HG03457 (cell line): ENCODE data around the gene C11orf87.

Experiments
- ATAC-seq: cut with Tn5 transposase; IDR thresholded peaks from one replicate; pipeline ENCODE4 v1.9.1; 2021; ENCODE audit warnings: moderate number of reproducible peaks; ENCODE audit not compliant: unreplicated experiment

Gene C11orf87

GRCh38 chr11:109421981-109422869 is at the start of gene C11orf87:
Gene C11orf87 (plus strand): TSS chr11:109422190. CDS start chr11:109423634, 1,444 bp downstream.
- ATAC-seq: no peak

DNA sequence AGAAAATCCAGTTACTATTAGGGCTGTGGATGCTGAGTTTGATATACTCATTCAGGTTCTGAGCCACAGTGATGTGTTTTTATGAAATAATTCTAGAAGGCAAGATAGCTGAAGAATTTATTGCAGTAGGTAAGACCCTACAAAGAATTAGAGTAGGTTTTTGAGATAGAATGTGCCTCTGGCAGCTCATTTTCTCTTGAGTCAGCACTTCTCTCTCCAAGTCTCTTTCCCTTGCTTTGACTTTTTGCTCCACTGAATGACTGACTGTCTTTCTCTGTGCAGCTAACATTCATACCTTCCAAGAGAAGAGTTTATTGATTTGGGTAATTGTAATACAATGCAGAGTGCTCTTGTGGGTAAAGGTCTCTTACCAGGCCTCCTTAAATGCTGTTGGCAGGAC is 48.0 kb upstream of the C11orf87 start:
- no peak for ATAC-seq

DNA sequence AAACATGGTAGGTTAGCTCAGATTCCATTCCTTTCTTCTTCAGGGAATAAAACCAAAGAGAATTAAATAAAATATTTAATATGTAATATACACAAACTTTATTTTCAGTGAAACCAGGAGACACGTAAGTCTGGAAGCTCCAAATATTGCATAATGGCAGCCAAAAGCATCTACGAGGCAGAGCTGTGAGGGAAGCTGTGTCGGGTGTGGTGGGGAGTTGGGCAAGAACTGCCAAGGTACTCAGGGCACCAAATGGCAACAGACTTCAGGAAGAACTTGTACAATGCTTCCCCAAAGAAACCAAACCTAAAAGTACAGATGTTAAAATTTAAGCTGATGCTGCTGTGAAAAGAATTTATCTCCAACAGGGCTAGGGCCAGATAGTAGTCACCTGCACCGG is 47.5 kb upstream of the C11orf87 start:
- no peak for ATAC-seq

- no peak for ATAC-seq
Measured at GRCh38 chr11:109377039-109377742, 44.8 kb upstream of the C11orf87 start.

- no peak for ATAC-seq
Measured at GRCh38 chr11:109378034-109378433, 44.0 kb upstream of the C11orf87 start.

DNA sequence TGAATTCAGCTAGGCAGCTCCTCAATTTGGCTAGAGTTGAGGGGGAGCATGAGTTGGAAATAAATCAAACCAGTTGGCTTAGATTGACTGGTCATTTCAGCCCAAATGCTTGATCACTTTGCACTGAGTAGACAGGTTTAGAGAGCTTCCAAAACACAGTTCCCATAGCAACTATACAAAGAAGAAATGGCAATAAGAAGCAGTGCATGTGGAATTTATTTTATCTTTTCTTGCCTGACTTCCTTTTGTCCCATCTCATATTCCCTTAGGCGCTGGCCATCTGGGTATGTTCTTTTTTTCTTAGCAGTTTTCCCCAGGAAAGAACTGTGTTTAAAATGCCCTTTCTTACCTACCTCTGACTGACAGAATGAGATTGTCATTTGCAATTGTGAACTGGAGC is 38.7 kb upstream of the C11orf87 start:
- no peak for ATAC-seq

GRCh38 chr11:109384873-109385272 is 37.1 kb upstream of the C11orf87 start:
- no peak for ATAC-seq

- ATAC-seq: no peak
Measured at GRCh38 chr11:109388982-109389381, 33.0 kb upstream of the C11orf87 start.

- no peak for ATAC-seq
Measured at GRCh38 chr11:109390752-109391151, 31.2 kb upstream of the C11orf87 start.

GRCh38 chr11:109401545-109401944 is 20.4 kb upstream of the C11orf87 start:
- no peak for ATAC-seq

DNA sequence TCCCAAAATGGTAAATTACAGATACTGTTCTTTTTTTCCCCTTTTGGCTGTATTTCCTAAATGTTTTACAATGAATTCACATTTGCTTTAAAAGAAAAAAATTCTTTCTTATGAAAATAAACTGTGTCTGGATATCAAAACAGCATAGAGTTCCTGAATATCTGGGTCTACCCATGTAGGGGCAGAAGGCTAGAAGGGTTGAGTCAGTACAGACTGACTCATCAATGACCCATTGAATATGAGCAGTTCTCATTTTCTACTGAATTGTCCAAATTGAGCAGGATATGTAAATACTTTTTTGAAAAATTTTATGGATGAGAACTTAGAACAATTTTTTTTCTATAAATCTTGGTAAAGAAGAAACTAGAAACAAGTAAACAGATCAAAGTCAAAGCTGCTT is 16.3 kb upstream of the C11orf87 start:
- ATAC-seq: no peak

DNA sequence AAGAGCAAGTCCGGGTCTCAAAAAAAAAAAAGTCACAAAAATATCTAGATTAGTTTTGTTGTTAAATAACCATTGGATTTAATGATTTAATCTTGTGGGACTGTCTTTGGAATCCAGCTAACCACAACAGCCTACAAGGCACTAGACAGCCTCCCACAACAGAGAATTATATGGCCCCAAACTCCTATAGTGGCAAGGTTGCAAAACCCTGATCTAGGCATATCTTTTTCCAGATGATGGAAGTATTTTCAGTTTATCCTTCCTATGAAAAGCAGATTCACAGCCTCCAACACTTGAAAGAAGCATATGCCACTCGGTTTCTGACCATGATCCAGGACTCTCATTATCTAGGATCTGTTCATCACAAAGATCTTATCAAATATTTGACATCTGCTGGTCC is 5.4 kb upstream of the C11orf87 start:
- no peak for ATAC-seq

DNA sequence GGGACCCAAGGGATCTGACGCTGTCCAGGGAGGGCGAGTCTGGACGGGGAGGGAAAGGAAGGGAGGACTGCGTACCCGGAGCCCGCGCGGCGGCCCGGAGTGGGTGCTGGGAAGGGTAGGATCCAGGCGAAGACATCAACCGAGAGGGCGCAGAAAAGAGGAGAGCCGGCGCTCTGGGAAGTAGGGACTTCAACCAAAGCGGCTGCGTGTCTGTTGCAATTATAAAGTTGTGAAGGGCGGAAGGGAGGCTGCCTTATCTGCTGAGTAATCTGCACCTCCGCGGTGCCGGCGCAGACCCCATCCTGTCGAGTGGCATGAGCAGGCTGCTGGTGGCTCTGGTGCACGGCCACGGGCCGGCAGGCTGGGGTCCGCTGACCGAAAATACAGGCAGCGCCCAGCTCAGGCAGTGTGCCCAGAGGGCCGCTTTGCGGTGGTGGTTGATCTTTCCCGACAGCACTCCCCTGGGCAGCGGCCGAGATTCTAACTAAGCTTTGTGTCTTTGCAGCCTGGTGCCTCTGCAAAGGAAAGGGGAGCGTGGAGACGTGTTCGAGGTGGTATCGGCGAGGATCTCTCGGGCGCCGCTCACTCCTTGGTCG is 978 bp downstream of the C11orf87 start:
- no peak for ATAC-seq

DNA sequence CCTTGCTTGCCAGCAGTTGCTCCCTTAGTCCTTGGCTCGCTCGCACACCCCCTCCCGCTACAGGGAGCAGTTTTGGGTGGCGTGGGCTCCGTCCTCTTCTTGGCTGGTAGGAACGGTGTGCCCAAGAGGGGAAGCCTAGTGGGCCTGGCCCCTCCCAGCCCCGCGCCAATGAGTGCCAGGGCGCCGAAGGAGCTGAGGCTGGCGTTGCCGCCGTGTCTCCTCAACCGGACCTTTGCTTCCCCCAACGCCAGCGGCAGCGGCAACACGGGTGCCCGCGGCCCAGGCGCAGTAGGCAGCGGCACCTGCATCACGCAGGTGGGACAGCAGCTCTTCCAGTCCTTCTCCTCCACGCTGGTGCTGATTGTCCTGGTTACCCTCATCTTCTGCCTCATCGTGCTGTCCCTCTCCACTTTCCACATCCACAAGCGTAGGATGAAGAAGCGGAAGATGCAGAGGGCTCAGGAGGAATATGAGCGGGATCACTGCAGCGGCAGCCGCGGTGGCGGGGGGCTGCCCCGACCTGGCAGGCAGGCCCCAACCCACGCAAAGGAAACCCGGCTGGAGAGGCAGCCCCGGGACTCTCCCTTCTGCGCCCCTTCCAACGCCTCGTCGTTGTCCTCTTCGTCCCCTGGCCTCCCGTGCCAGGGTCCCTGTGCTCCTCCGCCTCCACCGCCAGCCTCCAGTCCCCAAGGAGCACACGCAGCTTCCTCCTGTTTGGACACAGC is 1.6 kb downstream of the C11orf87 start:
- no peak for ATAC-seq

DNA sequence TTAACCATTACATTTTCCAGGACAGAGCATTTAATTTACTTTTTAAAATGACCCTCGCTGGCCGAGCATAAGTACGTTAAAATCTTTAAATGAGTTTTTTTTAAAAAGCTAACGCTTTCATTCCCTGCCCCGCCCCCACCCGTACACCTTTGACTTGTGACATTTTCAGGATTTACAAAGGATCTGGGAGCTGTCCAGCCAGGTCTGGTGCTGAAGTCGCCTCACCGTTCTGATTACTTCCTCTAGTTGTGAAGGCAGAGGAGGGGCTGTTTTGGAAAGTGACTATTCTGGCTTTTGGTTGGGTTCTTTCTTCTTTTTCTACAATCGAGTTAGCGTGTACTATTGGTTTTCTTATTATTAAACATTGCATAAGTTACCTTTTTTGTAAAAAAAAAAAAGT is 2.9 kb downstream of the C11orf87 start:
- no peak for ATAC-seq

- ATAC-seq: no peak
Measured at GRCh38 chr11:109425554-109425953, 3.6 kb downstream of the C11orf87 start.

DNA sequence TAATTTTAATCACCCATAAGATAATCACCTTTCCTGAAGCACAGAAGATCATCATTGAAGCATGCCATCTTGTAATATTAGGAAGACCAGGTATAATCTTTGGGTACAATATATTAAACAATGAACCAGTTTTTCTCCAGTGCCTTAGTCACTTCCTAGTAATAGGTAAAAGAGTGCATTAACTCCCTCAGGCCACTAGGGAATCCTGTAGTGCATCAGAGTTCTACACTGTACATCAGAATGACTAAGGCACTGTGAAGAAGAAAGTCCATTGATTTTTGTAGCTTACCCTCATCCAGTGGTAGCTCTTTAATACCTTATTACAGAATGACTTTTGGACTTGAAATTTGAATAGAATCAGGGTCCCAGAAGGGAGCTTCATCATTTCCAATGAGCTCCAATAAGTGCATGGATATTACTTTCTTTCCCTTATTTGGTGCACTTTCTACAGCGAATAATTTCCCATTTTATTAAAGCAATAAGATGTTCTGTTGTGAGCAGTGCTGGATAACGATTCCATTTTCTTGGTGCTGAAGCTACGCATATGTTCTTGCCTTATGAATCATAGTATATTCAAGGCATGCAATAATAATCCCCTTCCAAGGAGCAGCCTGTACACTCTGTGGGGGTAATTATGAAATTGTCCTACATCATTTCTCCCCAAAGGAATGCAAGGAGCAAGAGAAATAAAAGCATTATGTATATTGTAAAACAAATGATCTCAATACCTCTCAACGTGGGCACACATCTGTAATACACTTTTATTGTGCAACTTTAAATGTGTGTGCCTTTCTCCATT is 4.7 kb downstream of the C11orf87 start:
- no peak for ATAC-seq

DNA sequence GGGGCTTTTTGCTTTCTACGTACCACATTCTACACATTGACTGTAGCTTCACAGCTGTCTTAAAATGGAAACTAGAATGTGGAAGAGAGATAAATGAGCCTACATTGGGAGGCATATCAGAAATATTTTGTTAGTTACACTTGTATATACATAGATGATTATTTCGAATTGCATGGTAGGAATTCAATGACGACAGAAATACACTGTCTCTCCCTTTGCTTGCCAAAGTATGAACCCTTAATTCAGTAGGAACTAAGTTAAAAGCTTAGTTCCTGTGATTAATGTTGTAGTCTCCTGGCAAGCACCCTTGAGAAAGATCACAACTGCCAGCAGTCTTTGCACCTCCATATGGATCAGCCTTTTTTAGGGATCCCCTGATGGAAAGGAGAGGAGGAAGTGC is 10.1 kb downstream of the C11orf87 start:
- no peak for ATAC-seq

DNA sequence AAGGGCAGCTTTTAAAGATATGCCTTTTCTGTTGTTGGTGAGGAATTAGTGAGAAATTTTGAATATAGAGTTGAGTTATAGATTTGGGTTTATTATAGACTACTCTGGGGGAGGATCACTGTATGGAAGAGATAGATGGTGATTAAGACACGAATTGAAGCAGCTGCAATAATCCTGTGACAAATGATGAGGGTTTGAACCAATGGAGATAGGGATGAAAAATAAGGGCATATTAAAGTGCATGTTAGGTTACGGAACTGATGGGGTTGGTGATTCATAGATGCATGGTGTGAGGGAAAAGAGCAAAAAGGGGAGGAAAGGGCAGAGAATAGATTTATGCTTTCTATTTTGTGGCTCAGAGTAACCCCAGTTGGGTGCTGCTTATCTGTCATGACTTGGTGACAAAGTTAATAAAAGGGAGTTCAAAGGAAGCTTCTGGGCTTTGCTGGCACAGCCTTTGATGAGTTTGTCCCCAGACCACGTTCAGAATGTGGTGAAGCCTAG is 11.8 kb downstream of the C11orf87 start:
- ATAC-seq: no peak

GRCh38 chr11:109435121-109435742 is 13.2 kb downstream of the C11orf87 start:
- ATAC-seq: no peak
